ENCODE data around the gene CIB1. TPM values are rescaled to one million over a fixed set of nuclear protein-coding genes. Genes with fewer than 3 reads are reported as not detected.

Gene CIB1
- total and polyA plus RNA-seq, 4 experiments from 2014 or later, result 95.2 to 345 (median 179) TPM

GRCh38 chr15:90243943-90244639 is 10.3 kb upstream of the CIB1 start:
- Histone ChIP-seq H3K4me1 (ENCODE audit: insufficient read depth, low read length) (peaks cover 1% of the 10 kb centered on the region), H3K4me3 (ENCODE audit: low read length in 2 of 2) (no peak overlapping the region), H3K9me3 (ENCODE audit: control insufficient read depth in 1 of 2, low read length in 2 of 2) (no peaks in the 10 kb centered on the region), H3K36me3 (ENCODE audit: insufficient read depth, low read length) (no peaks in the 10 kb centered on the region), H3K27ac (ENCODE audit: low read depth, low read length) (no peak overlapping the region), H3K27me3 (ENCODE audit: insufficient read depth, low read length) (no peaks in the 10 kb centered on the region)
- Mint-ChIP-seq H3K4me1 (peaks cover 6 to 10% (median 8%) of the 10 kb centered on the region in 4 donors), H3K4me3 (no peak overlapping the region), H3K27me3 (no peaks in the 10 kb centered on the region), H3K36me3 (peaks cover 4 to 11% of the 10 kb centered on the region in 2 donors), H3K27ac (peak overlapping the region in 1 of 7 donors; percentile 72), H3K9me3 (no peaks in the 10 kb centered on the region)
- DNase-seq, result no peak
- POLR2A ChIA-PET (ENCODE audit: partially characterized antibody), result interaction anchor here (1.0 to 1.6 kb wide), 2 partner anchors 10 to 24 kb away, joined by 3 to 5 read pairs; partner anchors contain the start of genes CIB1 and GDPGP1
- CTCF ChIA-PET (ENCODE audit: partially characterized antibody), result interaction anchor here (0.6 kb wide), 1 partner anchor 24 kb away, joined by 3 read pairs; no protein-coding TSS in a partner anchor
- intact Hi-C loops (cut with micrococcal nuclease), result no loop called here

GRCh38 chr15:90241343-90242192 is 7.8 kb upstream of the CIB1 start:
- H3K27me3 Mint-ChIP-seq, result no peaks in the 10 kb centered on the region
- no peaks in the 10 kb centered on the region for H3K9me3 Mint-ChIP-seq
- Histone ChIP-seq H3K36me3 (ENCODE audit: insufficient read depth, low read length) (peaks cover 9% of the 10 kb centered on the region), H3K27me3 (ENCODE audit: insufficient read depth, low read length) (no peaks in the 10 kb centered on the region), H3K9me3 (ENCODE audit: control insufficient read depth in 1 of 2, low read length in 2 of 2) (no peaks in the 10 kb centered on the region), H3K4me3 (ENCODE audit: low read length in 2 of 2) (no peak overlapping the region), H3K27ac (ENCODE audit: low read depth, low read length) (no peak overlapping the region), H3K4me1 (ENCODE audit: insufficient read depth, low read length) (no peaks in the 10 kb centered on the region)
- H3K4me3 Mint-ChIP-seq, result no peak overlapping the region
- DNase-seq, result no peak
- ChIA-PET POLR2A (ENCODE audit: partially characterized antibody) (interaction anchor here (1.1 kb wide), 1 partner anchor 10 kb away, joined by 4 read pairs; no protein-coding TSS in a partner anchor), CTCF (ENCODE audit: partially characterized antibody) (no interaction called here)
- peaks cover 4 to 5% (median 5%) of the 10 kb centered on the region in 4 donors for H3K4me1 Mint-ChIP-seq
- H3K36me3 Mint-ChIP-seq, result peaks cover 13 to 24% of the 10 kb centered on the region in 2 donors
- intact Hi-C loops (cut with micrococcal nuclease), result no loop called here
- H3K27ac Mint-ChIP-seq, result no peak overlapping the region

GRCh38 chr15:90240856-90241255 is 7.1 kb upstream of the CIB1 start:
- Mint-ChIP-seq H3K4me3 (no peak overlapping the region), H3K9me3 (no peaks in the 10 kb centered on the region), H3K27ac (no peak overlapping the region), H3K27me3 (no peaks in the 10 kb centered on the region), H3K36me3 (peaks cover 19 to 28% of the 10 kb centered on the region in 2 donors), H3K4me1 (peaks cover 3 to 7% (median 5%) of the 10 kb centered on the region in 4 donors)
- no peak overlapping the region for H3K4me3 ChIP-seq (ENCODE audit: low read length in 2 of 2)
- H3K27me3 ChIP-seq (ENCODE audit: insufficient read depth, low read length), result no peaks in the 10 kb centered on the region
- DNase-seq, result no peak
- peaks cover 9% of the 10 kb centered on the region for H3K36me3 ChIP-seq (ENCODE audit: insufficient read depth, low read length)
- intact Hi-C loops (cut with micrococcal nuclease), result no loop called here
- no peaks in the 10 kb centered on the region for H3K4me1 ChIP-seq (ENCODE audit: insufficient read depth, low read length)
- H3K9me3 ChIP-seq (ENCODE audit: control insufficient read depth in 1 of 2, low read length in 2 of 2), result no peaks in the 10 kb centered on the region
- POLR2A ChIA-PET (ENCODE audit: partially characterized antibody), result interaction anchor here (1.1 kb wide), 1 partner anchor 9 kb away, joined by 4 read pairs; no protein-coding TSS in a partner anchor
- H3K27ac ChIP-seq (ENCODE audit: low read depth, low read length), result no peak overlapping the region
- CTCF ChIA-PET (ENCODE audit: partially characterized antibody), result no interaction called here

GRCh38 chr15:90239371-90239770 is 5.6 kb upstream of the CIB1 start:
- no peaks in the 10 kb centered on the region for H3K27me3 ChIP-seq (ENCODE audit: insufficient read depth, low read length)
- H3K4me3 ChIP-seq (ENCODE audit: low read length in 2 of 2), result no peak overlapping the region
- intact Hi-C loops (cut with micrococcal nuclease), result no loop called here
- Mint-ChIP-seq H3K27me3 (no peaks in the 10 kb centered on the region), H3K9me3 (no peaks in the 10 kb centered on the region), H3K4me1 (peaks cover 11 to 16% (median 14%) of the 10 kb centered on the region in 4 donors), H3K4me3 (no peak overlapping the region), H3K36me3 (peaks cover 19 to 31% of the 10 kb centered on the region in 2 donors), H3K27ac (peak overlapping the region in 5 of 7 donors; percentile 3 to 51 (median 31))
- H3K9me3 ChIP-seq (ENCODE audit: control insufficient read depth in 1 of 2, low read length in 2 of 2), result no peaks in the 10 kb centered on the region
- peaks cover 9% of the 10 kb centered on the region for H3K36me3 ChIP-seq (ENCODE audit: insufficient read depth, low read length)
- ChIA-PET CTCF (ENCODE audit: partially characterized antibody) (no interaction called here), POLR2A (ENCODE audit: partially characterized antibody) (no interaction called here)
- H3K27ac ChIP-seq (ENCODE audit: low read depth, low read length), result no peak overlapping the region
- no peak for DNase-seq
- peaks cover 9% of the 10 kb centered on the region for H3K4me1 ChIP-seq (ENCODE audit: insufficient read depth, low read length)

- Histone ChIP-seq H3K27me3 (ENCODE audit: insufficient read depth, low read length) (no peaks in the 10 kb centered on the region), H3K9me3 (ENCODE audit: control insufficient read depth in 1 of 2, low read length in 2 of 2) (no peaks in the 10 kb centered on the region), H3K4me3 (ENCODE audit: low read length in 2 of 2) (peak within 1 kb of the TSS; percentile 81 to 100), H3K4me1 (ENCODE audit: insufficient read depth, low read length) (peaks cover 48% of the 10 kb centered on the region), H3K36me3 (ENCODE audit: insufficient read depth, low read length) (peaks cover 22% of the 10 kb centered on the region), H3K27ac (ENCODE audit: low read depth, low read length) (peak within 1 kb of the TSS; percentile 96)
- CTCF ChIA-PET (ENCODE audit: partially characterized antibody), result interaction anchor here (0.9 to 4.6 kb wide), 11 partner anchors 13 to 699 kb away, joined by 3 to 22 read pairs (median 4); partner anchors contain the start of genes NGRN and SEMA4B
- H3K9me3 Mint-ChIP-seq, result peaks cover 0 to 2% (median 0%) of the 10 kb centered on the region in 8 donors
- POLR2A ChIA-PET (ENCODE audit: partially characterized antibody), result interaction anchor here (0.5 to 7.4 kb wide), 30 partner anchors 9 to 1146 kb away, joined by 3 to 150 read pairs (median 4); partner anchors contain the start of genes ABHD2, BLM, HDDC3 and IDH2
- intact Hi-C loops (cut with micrococcal nuclease), result loop anchor here (1.0 to 5.0 kb wide), 6 partner anchors 15 to 696 kb away; partner anchors contain the start of genes AP3S2, IDH2, IQGAP1 and NGRN
- H3K27me3 Mint-ChIP-seq, result no peaks in the 10 kb centered on the region
- peak within 1 kb of the TSS; percentile 89 to 96 (median 94) for H3K4me3 Mint-ChIP-seq
- peaks cover 37 to 53% (median 45%) of the 10 kb centered on the region in 4 donors for H3K4me1 Mint-ChIP-seq
- peak within 1 kb of the TSS; percentile 95 to 100 (median 100) for H3K27ac Mint-ChIP-seq
- DNase-seq, result no peak
- peaks cover 33 to 51% of the 10 kb centered on the region in 2 donors for H3K36me3 Mint-ChIP-seq
Measured at GRCh38 chr15:90234096-90234988, 601 bp upstream of the CIB1 start, which contains the start of gene GDPGP1. Gene GDPGP1, plus strand, starts transcription at chr15:90234209. Its CDS starts 6,700 bp downstream, at chr15:90240909.

- Histone ChIP-seq H3K27ac (ENCODE audit: low read depth, low read length) (peak overlapping the region; percentile 96), H3K27me3 (ENCODE audit: insufficient read depth, low read length) (no peaks in the 10 kb centered on the region), H3K4me1 (ENCODE audit: insufficient read depth, low read length) (peaks cover 53% of the 10 kb centered on the region), H3K36me3 (ENCODE audit: insufficient read depth, low read length) (peaks cover 26% of the 10 kb centered on the region), H3K9me3 (ENCODE audit: control insufficient read depth in 1 of 2, low read length in 2 of 2) (no peaks in the 10 kb centered on the region), H3K4me3 (ENCODE audit: low read length in 2 of 2) (peak overlapping the region; percentile 81 to 100)
- Mint-ChIP-seq H3K27me3 (no peaks in the 10 kb centered on the region), H3K36me3 (peaks cover 27 to 47% of the 10 kb centered on the region in 2 donors), H3K4me1 (peaks cover 36 to 61% (median 48%) of the 10 kb centered on the region in 4 donors), H3K27ac (peak overlapping the region; percentile 95 to 100 (median 100)), H3K9me3 (peaks cover 0 to 4% (median 0%) of the 10 kb centered on the region in 8 donors), H3K4me3 (peak overlapping the region; percentile 89 to 96 (median 94))
- ChIA-PET CTCF (ENCODE audit: partially characterized antibody) (interaction anchor here (0.6 to 4.6 kb wide), 10 partner anchors 11 to 70 kb away, joined by 3 to 22 read pairs (median 4); partner anchors contain the start of genes NGRN and SEMA4B), POLR2A (ENCODE audit: partially characterized antibody) (interaction anchor here (0.6 to 7.4 kb wide), 23 partner anchors 9 to 899 kb away, joined by 3 to 150 read pairs (median 6); partner anchors contain the start of genes AP3S2, HDDC3, IDH2 and MAN2A2)
- intact Hi-C loops (cut with micrococcal nuclease), result loop anchor here (5.0 kb wide), 2 partner anchors 131 to 341 kb away; partner anchors contain the start of genes AP3S2 and IDH2
- peak in 1 of 5 donors; percentile 40 for DNase-seq
Measured at GRCh38 chr15:90232941-90233386, 777 bp downstream of the CIB1 start.

Measured in CD4-positive, alpha-beta memory T cell (primary cell).